ENCODE measurements around the gene TTLL11.

The TTLL11 gene

DNA sequence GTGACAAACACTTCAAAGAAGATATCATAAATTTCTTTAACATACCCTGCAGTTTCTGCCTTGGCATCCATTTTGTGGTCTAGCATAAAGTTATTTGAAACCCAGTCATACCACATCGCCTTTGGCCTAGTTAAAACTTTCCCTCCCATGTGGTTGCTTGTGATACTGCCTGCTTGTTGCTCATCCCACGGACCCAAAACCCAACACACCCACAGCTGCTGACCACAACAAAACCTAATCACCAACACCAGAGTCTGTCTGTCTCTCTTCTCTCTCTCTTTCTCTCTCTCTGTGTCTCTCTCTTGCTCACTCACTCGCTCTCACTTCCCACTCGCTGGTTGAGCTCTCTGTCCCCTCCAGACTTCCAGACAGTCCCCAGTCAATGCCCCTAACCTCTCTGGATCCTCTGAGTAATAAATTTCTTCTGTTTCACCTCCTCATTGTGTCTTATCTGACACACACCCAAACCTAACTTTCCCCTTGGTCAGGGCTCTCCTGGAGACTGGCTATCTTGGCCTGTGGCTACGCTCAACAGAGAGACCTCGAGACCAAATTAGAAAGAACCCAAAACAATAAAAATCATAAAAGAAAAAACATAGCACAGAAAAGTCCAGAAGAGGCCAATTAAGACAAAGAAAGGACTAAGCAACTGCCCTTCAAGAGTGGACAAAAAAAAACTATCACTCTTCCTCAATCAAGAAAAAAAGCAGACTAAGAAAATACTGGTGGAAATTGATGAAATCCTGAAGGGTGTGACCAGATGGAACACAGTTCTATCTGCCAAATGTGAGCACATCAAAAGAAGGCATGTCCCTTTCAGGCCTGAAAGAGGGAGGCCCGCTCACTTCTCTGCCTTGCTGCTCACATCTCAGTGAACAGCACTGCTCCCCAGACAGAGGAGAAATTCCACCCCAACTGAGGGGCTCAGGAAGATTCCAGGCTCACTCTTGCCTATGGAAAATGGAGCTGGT lies 41.5 kb downstream of the TTLL11 start:
- TF ChIP-seq, protein P1, sequence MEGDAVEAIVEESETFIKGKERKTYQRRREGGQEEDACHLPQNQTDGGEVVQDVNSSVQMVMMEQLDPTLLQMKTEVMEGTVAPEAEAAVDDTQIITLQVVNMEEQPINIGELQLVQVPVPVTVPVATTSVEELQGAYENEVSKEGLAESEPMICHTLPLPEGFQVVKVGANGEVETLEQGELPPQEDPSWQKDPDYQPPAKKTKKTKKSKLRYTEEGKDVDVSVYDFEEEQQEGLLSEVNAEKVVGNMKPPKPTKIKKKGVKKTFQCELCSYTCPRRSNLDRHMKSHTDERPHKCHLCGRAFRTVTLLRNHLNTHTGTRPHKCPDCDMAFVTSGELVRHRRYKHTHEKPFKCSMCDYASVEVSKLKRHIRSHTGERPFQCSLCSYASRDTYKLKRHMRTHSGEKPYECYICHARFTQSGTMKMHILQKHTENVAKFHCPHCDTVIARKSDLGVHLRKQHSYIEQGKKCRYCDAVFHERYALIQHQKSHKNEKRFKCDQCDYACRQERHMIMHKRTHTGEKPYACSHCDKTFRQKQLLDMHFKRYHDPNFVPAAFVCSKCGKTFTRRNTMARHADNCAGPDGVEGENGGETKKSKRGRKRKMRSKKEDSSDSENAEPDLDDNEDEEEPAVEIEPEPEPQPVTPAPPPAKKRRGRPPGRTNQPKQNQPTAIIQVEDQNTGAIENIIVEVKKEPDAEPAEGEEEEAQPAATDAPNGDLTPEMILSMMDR (IDR thresholded peaks at IDR 0.05), result no peak
- Histone ChIP-seq H3K4me3 (ENCODE audit: low read depth, low read length) (no peak overlapping the region), H3K27ac (no peak overlapping the region), H3K4me2 (ENCODE audit: low read length) (no peak overlapping the region), H3K9ac (no peak overlapping the region), H3K36me3 (ENCODE audit: control insufficient read depth, insufficient read depth, low read length) (no peaks in the 10 kb centered on the region), H3K4me1 (no peaks in the 10 kb centered on the region), H3K79me2 (peaks cover 7% of the 10 kb centered on the region), H3K27me3 (ENCODE audit: control insufficient read depth, insufficient read depth, low read length) (no peaks in the 10 kb centered on the region), H3K9me3 (ENCODE audit: control insufficient read depth, low read length) (no peaks in the 10 kb centered on the region), H2AFZ (no peak overlapping the region)

DNA sequence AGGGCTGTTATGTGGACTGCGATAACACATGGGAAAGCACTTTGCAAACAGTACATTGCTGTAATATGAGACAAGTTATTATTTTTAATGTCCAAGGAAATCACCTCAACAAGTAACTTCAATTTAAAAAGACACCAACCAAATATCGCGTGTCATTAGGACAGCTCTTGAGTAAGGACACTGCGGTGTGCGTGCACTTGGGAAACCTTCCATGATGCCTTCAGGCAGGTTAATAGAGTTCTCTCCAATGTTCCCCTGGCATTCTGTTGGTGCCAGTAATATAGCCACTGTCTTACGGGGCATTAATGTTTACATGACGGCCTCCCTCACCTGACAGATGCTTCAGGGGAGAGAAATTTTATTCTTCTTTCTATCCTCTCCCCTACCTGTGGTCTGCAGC lies 42.9 kb downstream of the TTLL11 start:
- Histone ChIP-seq H2AFZ (no peak overlapping the region), H3K4me1 (no peaks in the 10 kb centered on the region), H3K79me2 (peaks cover 7% of the 10 kb centered on the region), H3K36me3 (ENCODE audit: control insufficient read depth, insufficient read depth, low read length) (no peaks in the 10 kb centered on the region), H3K27me3 (ENCODE audit: control insufficient read depth, insufficient read depth, low read length) (no peaks in the 10 kb centered on the region), H3K4me2 (ENCODE audit: low read length) (no peak overlapping the region), H3K9me3 (ENCODE audit: control insufficient read depth, low read length) (no peaks in the 10 kb centered on the region), H3K9ac (no peak overlapping the region), H3K27ac (no peak overlapping the region), H3K4me3 (ENCODE audit: low read depth, low read length) (no peak overlapping the region)
- TF ChIP-seq, protein P1 (IDR thresholded peaks at IDR 0.05), result no peak

DNA sequence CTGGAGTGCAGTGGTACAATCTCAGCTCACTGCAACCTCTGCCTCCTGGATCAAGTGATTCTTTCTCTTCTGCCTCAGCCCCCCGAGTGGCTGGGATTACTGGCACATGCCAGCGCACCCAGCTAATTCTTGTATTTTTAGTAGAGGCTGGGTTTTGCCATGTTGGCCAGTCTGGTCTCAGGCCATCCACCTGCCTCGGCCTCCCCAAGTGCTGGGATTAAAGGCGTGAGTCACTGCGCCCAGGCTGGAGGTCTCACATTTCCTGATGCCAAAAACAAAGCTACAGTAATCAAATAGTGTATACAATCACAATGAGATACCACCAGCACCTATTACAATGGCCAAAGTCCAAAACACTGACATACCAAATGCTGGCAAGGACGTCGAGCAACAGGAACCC lies 51.1 kb downstream of the TTLL11 start:
- no peak overlapping the region for H3K9ac ChIP-seq
- TF ChIP-seq, protein P1 (IDR thresholded peaks at IDR 0.05), result no peak

DNA sequence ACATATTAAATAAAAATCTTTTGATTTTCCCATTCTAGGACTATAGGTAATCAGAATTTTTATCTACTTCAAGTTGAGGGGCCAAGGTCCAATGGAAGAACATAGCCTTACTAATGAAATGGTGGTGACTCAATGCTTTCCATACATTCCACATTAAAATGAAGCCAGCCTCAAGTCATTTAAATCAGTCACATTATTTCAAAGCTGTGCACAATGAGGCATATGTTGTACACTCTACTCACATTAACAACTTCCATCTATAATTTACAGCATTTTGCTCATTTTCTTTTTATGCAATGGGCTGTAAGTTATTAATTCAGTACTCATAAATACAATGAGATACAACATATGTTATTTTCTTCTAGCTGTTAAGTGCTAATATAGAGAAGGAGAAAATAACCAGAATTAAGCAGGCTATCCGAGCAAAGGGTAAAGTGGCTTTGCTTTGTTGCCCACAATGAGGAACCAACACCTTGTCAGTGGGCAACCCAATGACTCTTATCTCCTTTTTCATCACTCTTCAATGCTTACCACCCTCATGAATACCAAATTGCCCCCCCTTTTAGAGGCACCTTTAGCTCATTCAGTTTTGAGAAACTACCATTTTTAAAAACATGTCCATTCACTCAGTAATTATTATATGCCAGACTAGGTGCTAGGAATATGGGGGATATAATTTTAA lies 52.4 kb downstream of the TTLL11 start:
- Histone ChIP-seq H3K4me3 (ENCODE audit: low read depth, low read length) (no peak overlapping the region), H3K4me2 (ENCODE audit: low read length) (no peak overlapping the region), H3K27ac (no peak overlapping the region), H3K9ac (no peak overlapping the region), H3K36me3 (ENCODE audit: control insufficient read depth, insufficient read depth, low read length) (no peaks in the 10 kb centered on the region), H3K27me3 (ENCODE audit: control insufficient read depth, insufficient read depth, low read length) (no peaks in the 10 kb centered on the region), H2AFZ (no peak overlapping the region), H3K79me2 (peaks cover 4% of the 10 kb centered on the region), H3K4me1 (peaks cover 6% of the 10 kb centered on the region), H3K9me3 (ENCODE audit: control insufficient read depth, low read length) (no peaks in the 10 kb centered on the region)
- TF ChIP-seq, protein P1 (IDR thresholded peaks at IDR 0.05), result no peak

More for the DNA sequence above, 51.1 kb downstream of the TTLL11 start:
- Histone ChIP-seq H3K79me2 (peaks cover 4% of the 10 kb centered on the region), H3K27ac (no peak overlapping the region), H3K27me3 (ENCODE audit: control insufficient read depth, insufficient read depth, low read length) (no peaks in the 10 kb centered on the region), H3K4me1 (peaks cover under 1% of the 10 kb centered on the region), H3K36me3 (ENCODE audit: control insufficient read depth, insufficient read depth, low read length) (no peaks in the 10 kb centered on the region), H2AFZ (no peak overlapping the region), H3K9me3 (ENCODE audit: control insufficient read depth, low read length) (no peaks in the 10 kb centered on the region), H3K4me2 (ENCODE audit: low read length) (no peak overlapping the region), H3K4me3 (ENCODE audit: low read depth, low read length) (no peak overlapping the region)
